DOHH2 (cell line): ENCODE data around the gene RAB3C.

Experiments
- EZH2phosphoT487 ChIP-seq: fragments of 200-600 bp; sonication (generic); IDR thresholded peaks from 2 replicates; pipeline ENCODE4 v1.6.1; 2017; ENCODE audit warnings: borderline replicate concordance, mild to moderate bottlenecking, antibody characterized with exemption, low read length, moderate library complexity, mixed read lengths
- TF ChIP-seq, protein P1 (sequence below): fragments of 200-600 bp; sonication (generic); IDR thresholded peaks from one replicate; pipeline ENCODE4 v1.5.1; 2014; ENCODE audit warnings: antibody characterized with exemption, mild to moderate bottlenecking, low read depth, low read length; ENCODE audit not compliant: poor library complexity, severe bottlenecking

DNA sequence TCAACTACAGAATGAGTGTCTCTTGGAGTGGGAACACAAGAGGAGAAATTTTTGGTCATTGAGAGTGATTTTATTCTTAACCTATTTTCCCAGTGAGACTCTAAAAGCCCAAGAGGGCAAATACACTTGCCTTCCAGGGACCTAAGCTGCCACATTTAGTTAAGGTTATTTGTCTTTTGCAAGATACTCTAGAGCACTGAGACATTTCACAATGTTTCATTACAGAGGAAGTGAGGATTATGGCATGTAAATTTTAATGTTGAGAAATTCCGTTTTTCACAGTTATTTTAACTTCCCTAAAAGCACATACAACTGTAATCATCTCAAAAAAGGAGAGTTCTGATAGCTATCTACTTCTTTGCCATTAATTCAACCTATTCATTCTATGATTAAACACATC is 38.7 kb upstream of the RAB3C start:
- TF ChIP-seq, protein P1, sequence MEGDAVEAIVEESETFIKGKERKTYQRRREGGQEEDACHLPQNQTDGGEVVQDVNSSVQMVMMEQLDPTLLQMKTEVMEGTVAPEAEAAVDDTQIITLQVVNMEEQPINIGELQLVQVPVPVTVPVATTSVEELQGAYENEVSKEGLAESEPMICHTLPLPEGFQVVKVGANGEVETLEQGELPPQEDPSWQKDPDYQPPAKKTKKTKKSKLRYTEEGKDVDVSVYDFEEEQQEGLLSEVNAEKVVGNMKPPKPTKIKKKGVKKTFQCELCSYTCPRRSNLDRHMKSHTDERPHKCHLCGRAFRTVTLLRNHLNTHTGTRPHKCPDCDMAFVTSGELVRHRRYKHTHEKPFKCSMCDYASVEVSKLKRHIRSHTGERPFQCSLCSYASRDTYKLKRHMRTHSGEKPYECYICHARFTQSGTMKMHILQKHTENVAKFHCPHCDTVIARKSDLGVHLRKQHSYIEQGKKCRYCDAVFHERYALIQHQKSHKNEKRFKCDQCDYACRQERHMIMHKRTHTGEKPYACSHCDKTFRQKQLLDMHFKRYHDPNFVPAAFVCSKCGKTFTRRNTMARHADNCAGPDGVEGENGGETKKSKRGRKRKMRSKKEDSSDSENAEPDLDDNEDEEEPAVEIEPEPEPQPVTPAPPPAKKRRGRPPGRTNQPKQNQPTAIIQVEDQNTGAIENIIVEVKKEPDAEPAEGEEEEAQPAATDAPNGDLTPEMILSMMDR, result no peak
- no peak for TF ChIP-seq EZH2phosphoT487
